COLO668 (cell line): ENCODE data around the gene SLC25A41.
A peak's percentile ranks its signal among the peaks of the same experiment; 100 is the strongest.
"Not testable (repeated sequence)": the region's sequence is repeated elsewhere in the genome, so short reads cannot be mapped to it uniquely, and the experiment has no call there.

Experiments
- DNase-seq: peaks from one replicate; lab custom pipeline; 2025; ENCODE audit not compliant: unreplicated experiment; lab: John Stamatoyannopoulos, UW

SLC25A41 gene

GRCh38 chr19:6428692-6429418, 4.7 kb downstream of the SLC25A41 start:
- DNase-seq: not testable (repeated sequence)

- no peak for DNase-seq
Observed at GRCh38 chr19:6427131-6427530, 6.4 kb downstream of the SLC25A41 start.

- no peak for DNase-seq
Observed at GRCh38 chr19:6425732-6426620, 7.6 kb downstream of the SLC25A41 start.

GRCh38 chr19:6424939-6425731, 8.4 kb downstream of the SLC25A41 start:
- DNase-seq: peak; percentile 99

- DNase-seq: peak; percentile 55
Observed at GRCh38 chr19:6424195-6424938, 9.2 kb downstream of the SLC25A41 start, which contains the start of gene KHSRP. Gene KHSRP, minus strand, starts transcription at chr19:6424811. Its CDS starts 110 bp downstream, at chr19:6424701.

GRCh38 chr19:6423499-6424194, 9.9 kb downstream of the SLC25A41 start:
- peak; percentile 25 for DNase-seq

GRCh38 chr19:6421075-6422014, 12.2 kb downstream of the SLC25A41 start:
- DNase-seq: no peak

GRCh38 chr19:6418562-6418932, 15.0 kb downstream of the SLC25A41 start:
- DNase-seq: no peak

- no peak for DNase-seq
Observed at GRCh38 chr19:6417713-6418561, 15.6 kb downstream of the SLC25A41 start.

- no peak for DNase-seq
Observed at GRCh38 chr19:6416658-6417405, 16.7 kb downstream of the SLC25A41 start.

GRCh38 chr19:6415591-6416190, 17.9 kb downstream of the SLC25A41 start:
- no peak for DNase-seq

- DNase-seq: no peak
Observed at GRCh38 chr19:6414793-6415590, 18.6 kb downstream of the SLC25A41 start.

- no peak for DNase-seq
Observed at GRCh38 chr19:6413721-6414643, 19.6 kb downstream of the SLC25A41 start.

GRCh38 chr19:6413291-6413690, 20.3 kb downstream of the SLC25A41 start:
- DNase-seq: no peak
